HCT116 (cell line): Measurements from ENCODE around the gene CAMK2N1. TPM values are rescaled to one million over a fixed set of nuclear protein-coding genes. Genes with fewer than 3 reads are reported as not detected.
A peak's percentile ranks its signal among the peaks of the same experiment; 100 is the strongest.

ENCODE experiments used
- ATAC-seq: fragments of 200-7000 bp; cut with Tn5 transposase; 2 replicates; pipeline ENCODE4 v1.9.1; 2020; ENCODE audit warnings: mild to moderate bottlenecking, moderate library complexity
- BruUV-seq: library from RNA; stranded (reverse); fragments of 400-500 nt; replicated peaks from 2 replicates; lab custom pipeline; 2021; lab: Mats Ljungman, UMichigan
- CTCF ChIA-PET: fragments of 300-600 bp; sonication (Branson Sonifier 250); formaldehyde crosslinking; loops from one replicate; lab custom pipeline; 2021; ENCODE audit warnings: antibody characterized with exemption; lab: Charles Lee
- POLR2A ChIA-PET: fragments of 300-600, 350-600 bp; sonication (Branson Sonifier 250); formaldehyde crosslinking; loops from one replicate; lab custom pipeline; 2021; ENCODE audit warnings: antibody characterized with exemption; lab: Charles Lee
- RAD21 ChIA-PET, 2 experiments: fragments of 300-600 bp; sonication (Branson Sonifier 250); formaldehyde crosslinking; loops; one replicate each; lab custom pipeline; 2023; ENCODE audit warnings: low total read pairs in 2 of 2; ENCODE audit not compliant: uncharacterized antibody in 2 of 2, unreplicated experiment in 2 of 2, low non-redundant PET in 1 of 2; lab: Charles Lee
- DNase-seq: peaks from one replicate; pipeline ENCODE4 v3.0.0-alpha.2; 2010; ENCODE audit warnings: low read depth, low spot score
- H2AFZ ChIP-seq: fragments of 200-600 bp; shearing (Covaris generic), sonication (generic); 2 replicates; pipeline ENCODE4 v1.6.1; 2017; ENCODE audit warnings: low read depth, mixed run types, mixed read lengths, antibody characterized with exemption, low read length; ENCODE audit not compliant: poor library complexity, severe bottlenecking
- H3K27ac ChIP-seq: 2 replicates; pipeline ENCODE4 v1.5.1; 2012; ENCODE audit warnings: low read depth, low read length
- H3K27me3 ChIP-seq: fragments of 200-600 bp; sonication (generic); 2 replicates; pipeline ENCODE4 v1.6.1; 2016; ENCODE audit warnings: mixed run types, low read length, mixed read lengths; ENCODE audit not compliant: insufficient read depth
- H3K36me3 ChIP-seq, 2 experiments: fragments of 200-500 bp in 1 of 2; fragments of 200-600 bp in 1 of 2; sonication (Bioruptor generic) in 1 of 2; sonication (generic) in 1 of 2; 2 replicates each; pipeline versions ENCODE4 v1.5.1 to v1.6.1; 2014 to 2016; ENCODE audit warnings: low read length in 2 of 2, inconsistent platforms in 1 of 2, mixed read lengths in 1 of 2, mixed run types in 1 of 2; ENCODE audit not compliant: insufficient read depth in 2 of 2, control insufficient read depth in 1 of 2
- H3K4me1 ChIP-seq, 2 experiments: fragments of 200-600 bp in 1 of 2; sonication (generic) in 1 of 2; 2 replicates each; pipeline versions ENCODE4 v1.5.1 to v1.6.1; 2012 to 2017; ENCODE audit warnings: low read length in 2 of 2, inconsistent platforms in 1 of 2, mild to moderate bottlenecking in 1 of 2, mixed read lengths in 1 of 2, mixed run types in 1 of 2, moderate library complexity in 1 of 2; ENCODE audit not compliant: insufficient read depth in 2 of 2, control insufficient read depth in 1 of 2
- H3K4me2 ChIP-seq: fragments of 200-600 bp; sonication (generic); 2 replicates; pipeline ENCODE4 v1.6.1; 2017; ENCODE audit warnings: mixed run types, low read length, mixed read lengths
- H3K4me3 ChIP-seq, 2 experiments: fragments of 200-600 bp in 1 of 2; sonication (generic) in 1 of 2; replicated peaks in 1 of 2; 2 replicates each; pipeline ENCODE4 v1.5.1; 2011 to 2016; ENCODE audit warnings: low read length in 2 of 2, control low read depth in 1 of 2, low read depth in 1 of 2, mild to moderate bottlenecking in 1 of 2, mixed read lengths in 1 of 2, mixed run types in 1 of 2
- H3K79me2 ChIP-seq: fragments of 200-600 bp; sonication (generic); 2 replicates; pipeline ENCODE4 v1.6.1; 2017; ENCODE audit warnings: mild to moderate bottlenecking, mixed run types, low read length, moderate library complexity, mixed read lengths; ENCODE audit not compliant: insufficient read depth
- H3K9ac ChIP-seq: fragments of 200-600 bp; sonication (generic); 2 replicates; pipeline ENCODE4 v1.6.1; 2016; ENCODE audit warnings: low read length, mixed read lengths
- H3K9me2 ChIP-seq: fragments of 200-600 bp; sonication (generic), shearing (Covaris generic); 2 replicates; pipeline ENCODE4 v1.6.1; 2017; ENCODE audit warnings: mixed run types, mild to moderate bottlenecking, moderate library complexity; ENCODE audit not compliant: insufficient read depth
- H3K9me3 ChIP-seq, 2 experiments: fragments of 200-500 bp in 1 of 2; fragments of 200-600 bp in 1 of 2; sonication (Bioruptor generic) in 1 of 2; sonication (generic) in 1 of 2; 2 replicates each; pipeline ENCODE4 v1.6.1; 2014 to 2017; ENCODE audit warnings: low read length in 2 of 2, mixed read lengths in 2 of 2, inconsistent platforms in 1 of 2, low read depth in 1 of 2, mild to moderate bottlenecking in 1 of 2, mixed run types in 1 of 2, moderate library complexity in 1 of 2; ENCODE audit not compliant: control insufficient read depth in 1 of 2, insufficient read depth in 1 of 2
- H4K20me1 ChIP-seq: fragments of 200-600 bp; sonication (generic), shearing (Covaris generic); 2 replicates; pipeline ENCODE4 v1.6.1; 2017; ENCODE audit warnings: mixed run types, mild to moderate bottlenecking, moderate library complexity; ENCODE audit not compliant: insufficient read depth
- CBX3 ChIP-seq: IDR thresholded peaks from 2 replicates; pipeline ENCODE4 v1.6.1; 2012; ENCODE audit warnings: low read depth
- EGR1 ChIP-seq: IDR thresholded peaks from 2 replicates; pipeline ENCODE4 v1.6.1; 2012; ENCODE audit warnings: low read depth
- ELF1 ChIP-seq: IDR thresholded peaks from 2 replicates; pipeline ENCODE4 v1.6.1; 2012; ENCODE audit warnings: low read depth, borderline replicate concordance
- FOSL1 ChIP-seq: IDR thresholded peaks from 2 replicates; pipeline ENCODE4 v1.6.1; 2012; ENCODE audit warnings: low read depth
- JUND ChIP-seq: IDR thresholded peaks from 2 replicates; pipeline ENCODE4 v1.6.1; 2012
- MAX ChIP-seq: IDR thresholded peaks from 2 replicates; pipeline ENCODE4 v1.6.1; 2012
- POLR2A ChIP-seq: IDR thresholded peaks from 2 replicates; pipeline ENCODE4 v1.7.0; 2011; ENCODE audit warnings: borderline replicate concordance; ENCODE audit not compliant: insufficient read depth, insufficient read length; ENCODE audit errors: extremely low read depth
- POLR2AphosphoS5 ChIP-seq: IDR thresholded peaks from 2 replicates; pipeline ENCODE4 v1.6.1; 2011; ENCODE audit warnings: mild to moderate bottlenecking, low read depth, low read length, moderate library complexity
- RAD21 ChIP-seq: IDR thresholded peaks from 2 replicates; pipeline ENCODE4 v1.6.1; 2012; ENCODE audit warnings: low read depth, mild to moderate bottlenecking
- SRF ChIP-seq: IDR thresholded peaks from 2 replicates; pipeline ENCODE4 v1.6.1; 2012; ENCODE audit warnings: low read depth
- ZNF274 ChIP-seq: fragments of 200-500 bp; sonication (Bioruptor generic); IDR thresholded peaks from 2 replicates; pipeline ENCODE4 v1.6.1; 2014; ENCODE audit warnings: mild to moderate bottlenecking, low read depth, low read length, inconsistent platforms
- intact Hi-C: fragments of 100-400 bp; cut with micrococcal nuclease; formaldehyde crosslinking; loops from 2 replicates; pipeline ENCODE4 v1.10.0; 2022
- total RNA-seq: library from RNA; stranded (reverse); gene quantifications from one replicate; pipeline ENCODE4 v1.2.1, GENCODE V29; 2021; ENCODE audit not compliant: unreplicated experiment
- TF ChIP-seq, protein P1 (sequence below): IDR thresholded peaks from 2 replicates; pipeline ENCODE4 v1.6.1; 2012; ENCODE audit warnings: low read depth
- TF ChIP-seq, protein P2 (sequence below), 3 experiments: fragments of 200-600 bp in 1 of 3; sonication (generic) in 1 of 3; IDR thresholded peaks in 2 of 3; conservative IDR thresholded peaks in 1 of 3; 2 replicates each; pipeline ENCODE4 v1.5.1; 2012 to 2017; ENCODE audit warnings: low read depth in 2 of 3, low read length in 2 of 3, antibody characterized with exemption in 1 of 3, borderline replicate concordance in 1 of 3, control low read depth in 1 of 3, mild to moderate bottlenecking in 1 of 3, mixed read lengths in 1 of 3, mixed run types in 1 of 3, moderate library complexity in 1 of 3; ENCODE audit not compliant: insufficient read depth in 1 of 3
- TF ChIP-seq, protein P3 (sequence below): IDR thresholded peaks from 2 replicates; pipeline ENCODE4 v1.6.1; 2012

Gene CAMK2N1
- total RNA-seq, 1 experiment from 2014 or later: 20.5 TPM

- ChIA-PET CTCF (no interaction called here), POLR2A (no interaction called here), RAD21 (no interaction called here)
- H3K9me3 ChIP-seq: no peaks in the 10 kb centered on the region
- H3K4me2 ChIP-seq: peak overlapping the region; percentile 61
- H3K36me3 ChIP-seq: no peaks in the 10 kb centered on the region
- H3K79me2 ChIP-seq: no peaks in the 10 kb centered on the region
- no peak overlapping the region for H3K9ac ChIP-seq
- no peaks in the 10 kb centered on the region for H3K27me3 ChIP-seq
- H3K4me3 ChIP-seq: no peak overlapping the region
- intact Hi-C loops: no loop called here
- H2AFZ ChIP-seq: no peak overlapping the region
- no peaks in the 10 kb centered on the region for H3K9me2 ChIP-seq
- no peaks in the 10 kb centered on the region for H4K20me1 ChIP-seq
- ATAC-seq (no peak), DNase-seq (no peak)
- H3K27ac ChIP-seq: no peak overlapping the region; the same call in 1 of the 2 replicates
- peaks cover 62 to 75% of the 10 kb centered on the region in 2 experiments for H3K4me1 ChIP-seq
- no TSS peak for BruUV-seq
- TF ChIP-seq, protein P1, sequence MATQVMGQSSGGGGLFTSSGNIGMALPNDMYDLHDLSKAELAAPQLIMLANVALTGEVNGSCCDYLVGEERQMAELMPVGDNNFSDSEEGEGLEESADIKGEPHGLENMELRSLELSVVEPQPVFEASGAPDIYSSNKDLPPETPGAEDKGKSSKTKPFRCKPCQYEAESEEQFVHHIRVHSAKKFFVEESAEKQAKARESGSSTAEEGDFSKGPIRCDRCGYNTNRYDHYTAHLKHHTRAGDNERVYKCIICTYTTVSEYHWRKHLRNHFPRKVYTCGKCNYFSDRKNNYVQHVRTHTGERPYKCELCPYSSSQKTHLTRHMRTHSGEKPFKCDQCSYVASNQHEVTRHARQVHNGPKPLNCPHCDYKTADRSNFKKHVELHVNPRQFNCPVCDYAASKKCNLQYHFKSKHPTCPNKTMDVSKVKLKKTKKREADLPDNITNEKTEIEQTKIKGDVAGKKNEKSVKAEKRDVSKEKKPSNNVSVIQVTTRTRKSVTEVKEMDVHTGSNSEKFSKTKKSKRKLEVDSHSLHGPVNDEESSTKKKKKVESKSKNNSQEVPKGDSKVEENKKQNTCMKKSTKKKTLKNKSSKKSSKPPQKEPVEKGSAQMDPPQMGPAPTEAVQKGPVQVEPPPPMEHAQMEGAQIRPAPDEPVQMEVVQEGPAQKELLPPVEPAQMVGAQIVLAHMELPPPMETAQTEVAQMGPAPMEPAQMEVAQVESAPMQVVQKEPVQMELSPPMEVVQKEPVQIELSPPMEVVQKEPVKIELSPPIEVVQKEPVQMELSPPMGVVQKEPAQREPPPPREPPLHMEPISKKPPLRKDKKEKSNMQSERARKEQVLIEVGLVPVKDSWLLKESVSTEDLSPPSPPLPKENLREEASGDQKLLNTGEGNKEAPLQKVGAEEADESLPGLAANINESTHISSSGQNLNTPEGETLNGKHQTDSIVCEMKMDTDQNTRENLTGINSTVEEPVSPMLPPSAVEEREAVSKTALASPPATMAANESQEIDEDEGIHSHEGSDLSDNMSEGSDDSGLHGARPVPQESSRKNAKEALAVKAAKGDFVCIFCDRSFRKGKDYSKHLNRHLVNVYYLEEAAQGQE: no peak
- TF ChIP-seq FOSL1 (no peak), POLR2A (no peak), RAD21 (no peak), POLR2AphosphoS5 (no peak), JUND (no peak), ZNF274 (no peak), EGR1 (no peak), CBX3 (no peak), SRF (no peak), MAX (no peak), ELF1 (no peak)
- TF ChIP-seq, protein P2, sequence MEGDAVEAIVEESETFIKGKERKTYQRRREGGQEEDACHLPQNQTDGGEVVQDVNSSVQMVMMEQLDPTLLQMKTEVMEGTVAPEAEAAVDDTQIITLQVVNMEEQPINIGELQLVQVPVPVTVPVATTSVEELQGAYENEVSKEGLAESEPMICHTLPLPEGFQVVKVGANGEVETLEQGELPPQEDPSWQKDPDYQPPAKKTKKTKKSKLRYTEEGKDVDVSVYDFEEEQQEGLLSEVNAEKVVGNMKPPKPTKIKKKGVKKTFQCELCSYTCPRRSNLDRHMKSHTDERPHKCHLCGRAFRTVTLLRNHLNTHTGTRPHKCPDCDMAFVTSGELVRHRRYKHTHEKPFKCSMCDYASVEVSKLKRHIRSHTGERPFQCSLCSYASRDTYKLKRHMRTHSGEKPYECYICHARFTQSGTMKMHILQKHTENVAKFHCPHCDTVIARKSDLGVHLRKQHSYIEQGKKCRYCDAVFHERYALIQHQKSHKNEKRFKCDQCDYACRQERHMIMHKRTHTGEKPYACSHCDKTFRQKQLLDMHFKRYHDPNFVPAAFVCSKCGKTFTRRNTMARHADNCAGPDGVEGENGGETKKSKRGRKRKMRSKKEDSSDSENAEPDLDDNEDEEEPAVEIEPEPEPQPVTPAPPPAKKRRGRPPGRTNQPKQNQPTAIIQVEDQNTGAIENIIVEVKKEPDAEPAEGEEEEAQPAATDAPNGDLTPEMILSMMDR (IDR thresholded peaks at IDR 0.05 in 2 of 3, conservative IDR thresholded peaks at IDR 0.05 in 1 of 3; ENCODE audit: borderline replicate concordance in 1 of 3, insufficient read depth in 1 of 3, low read depth in 2 of 3, low read length in 2 of 3): no peak
- TF ChIP-seq, protein P3, sequence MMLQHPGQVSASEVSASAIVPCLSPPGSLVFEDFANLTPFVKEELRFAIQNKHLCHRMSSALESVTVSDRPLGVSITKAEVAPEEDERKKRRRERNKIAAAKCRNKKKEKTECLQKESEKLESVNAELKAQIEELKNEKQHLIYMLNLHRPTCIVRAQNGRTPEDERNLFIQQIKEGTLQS: no peak
Observed at GRCh38 chr1:20477348-20478056, 8.5 kb downstream of the CAMK2N1 start.
